Fibroblast of upper back skin (primary cell): ENCODE data around the gene ITGAD.
A peak's percentile ranks its signal among the peaks of the same experiment; 100 is the strongest.

Experiments used
- DNase-seq: peaks from one replicate; pipeline ENCODE4 v3.0.0-alpha.2; 2013

The ITGAD gene

GRCh38 chr16:31461201-31461920 is 68.2 kb downstream of the ITGAD start:
- no peak for DNase-seq

- no peak for DNase-seq
Measured at GRCh38 chr16:31461921-31462804, 69.0 kb downstream of the ITGAD start.

- DNase-seq, result no peak
Measured at GRCh38 chr16:31464348-31464769, 71.2 kb downstream of the ITGAD start.

- no peak for DNase-seq
Measured at GRCh38 chr16:31464781-31465260, 71.7 kb downstream of the ITGAD start.

DNA sequence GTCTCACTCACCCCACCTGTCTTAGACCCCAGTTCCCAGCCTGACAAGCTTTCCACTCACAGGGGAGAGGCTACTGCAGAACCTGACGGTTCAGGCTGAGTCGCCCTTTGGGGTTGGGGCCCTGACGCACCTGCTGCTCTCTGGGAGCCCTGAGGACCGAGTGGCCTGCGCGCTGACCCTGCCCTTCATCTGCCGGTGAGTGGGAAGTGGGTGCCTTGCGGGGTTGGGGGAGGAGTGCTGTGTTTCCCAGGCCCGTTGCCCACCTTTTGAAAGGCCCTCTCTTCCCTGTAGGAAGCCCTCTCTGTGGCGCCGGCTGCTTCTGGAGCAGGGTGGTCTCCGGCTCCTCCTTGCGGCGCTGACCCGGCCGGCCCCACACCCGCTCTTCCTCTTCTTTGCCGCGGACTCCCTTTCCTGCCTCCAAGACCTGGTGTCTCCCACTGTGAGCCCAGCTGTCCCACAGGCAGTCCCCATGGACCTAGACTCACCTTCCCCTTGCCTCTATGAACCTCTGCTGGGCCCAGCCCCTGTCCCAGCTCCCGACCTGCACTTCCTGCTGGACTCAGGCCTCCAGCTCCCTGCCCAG is 72.7 kb downstream of the ITGAD start:
- DNase-seq, result no peak

GRCh38 chr16:31466381-31466841 is 73.3 kb downstream of the ITGAD start:
- no peak for DNase-seq

GRCh38 chr16:31467151-31467773 is 74.1 kb downstream of the ITGAD start:
- DNase-seq, result no peak

DNA sequence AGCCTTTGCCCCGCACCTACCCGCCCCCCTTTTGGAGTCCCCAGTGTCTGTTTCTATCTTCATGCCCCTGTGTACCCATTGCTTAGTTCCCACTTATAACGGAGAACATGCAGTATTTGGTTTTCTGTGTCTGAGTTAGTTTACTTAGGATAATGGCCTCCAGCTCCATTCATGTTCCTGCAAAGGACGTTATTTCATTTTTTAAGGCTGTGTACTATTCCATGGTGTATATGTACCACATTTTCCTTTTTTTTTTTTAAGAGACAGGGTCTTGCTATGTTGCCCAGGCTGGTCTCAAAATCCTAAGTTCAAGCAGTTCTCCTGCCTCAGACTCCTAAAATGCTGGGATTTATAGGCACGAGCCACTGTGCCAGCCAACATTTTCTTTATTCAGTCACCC is 74.7 kb downstream of the ITGAD start:
- DNase-seq, result no peak

DNA sequence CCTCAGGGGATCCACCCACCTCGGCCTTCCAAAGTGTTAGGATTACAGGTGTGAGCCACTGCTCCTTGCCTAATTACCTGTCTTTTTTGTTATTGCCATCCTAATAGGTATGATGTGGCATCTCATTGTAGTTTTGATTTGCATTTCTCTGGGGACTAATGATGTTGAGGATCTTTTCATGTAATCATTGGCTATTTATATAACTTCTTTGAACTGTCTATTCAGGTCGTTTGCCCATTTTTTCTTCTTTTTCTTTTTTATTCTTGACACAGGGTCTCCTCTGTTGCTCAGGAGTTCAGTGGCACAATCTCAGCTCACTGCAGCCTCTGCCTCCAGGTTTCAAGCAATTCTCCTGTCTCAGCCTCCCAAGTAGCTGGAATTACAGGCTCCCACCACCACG is 77.5 kb downstream of the ITGAD start:
- no peak for DNase-seq

- DNase-seq, result no peak
Measured at GRCh38 chr16:31471241-31471874, 78.2 kb downstream of the ITGAD start.

DNA sequence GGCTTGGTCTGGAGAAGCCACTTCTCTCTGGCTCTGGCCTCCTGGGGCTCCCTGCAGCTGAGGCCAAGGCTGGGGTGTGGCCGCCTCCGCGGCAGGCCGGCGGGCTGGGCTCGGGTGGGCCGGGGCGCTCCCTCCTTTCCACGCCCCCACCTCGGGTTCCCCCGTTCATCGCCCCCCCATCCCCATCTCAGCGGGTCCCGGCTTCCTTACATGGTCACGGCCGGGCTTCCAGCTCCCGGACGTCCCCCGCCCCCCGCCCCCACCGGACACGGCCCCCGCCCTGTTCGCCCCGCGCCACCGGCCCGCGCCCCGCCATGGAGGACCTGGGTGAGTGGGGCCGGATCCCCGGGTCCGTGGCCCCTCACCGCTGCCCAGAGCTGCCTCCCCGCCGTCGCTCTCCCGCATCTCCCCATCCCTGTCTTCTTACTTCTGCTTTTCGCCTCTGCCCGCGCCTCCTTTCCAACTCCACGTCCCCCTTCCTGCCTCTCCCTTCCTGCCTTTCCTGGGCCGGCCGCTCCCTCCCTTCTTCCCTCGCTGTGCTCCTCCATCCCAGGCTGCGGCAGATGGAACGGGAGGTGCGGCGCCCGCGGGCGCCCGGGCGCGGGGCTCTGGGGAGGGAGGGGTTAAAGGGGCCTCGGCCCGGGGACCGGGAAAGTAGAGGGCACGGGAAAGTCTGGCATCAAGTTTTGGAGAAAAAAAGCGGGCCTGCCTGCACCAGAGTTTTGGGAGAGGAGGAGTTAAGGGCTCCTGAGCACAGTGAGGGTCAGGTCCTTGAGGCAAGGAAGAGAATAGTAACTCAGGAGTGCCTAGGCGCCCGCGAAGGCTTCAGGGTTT is 79.0 kb downstream of the ITGAD start, which contains the start of gene TGFB1I1:
TSS of gene TGFB1I1 (plus strand) at position 278 of the 834 bp plus-strand sequence. CDS start at position 315, 37 bp downstream.
- DNase-seq, result peak; percentile 92

GRCh38 chr16:31472709-31473203 is 79.6 kb downstream of the ITGAD start:
- peak; percentile 95 for DNase-seq

DNA sequence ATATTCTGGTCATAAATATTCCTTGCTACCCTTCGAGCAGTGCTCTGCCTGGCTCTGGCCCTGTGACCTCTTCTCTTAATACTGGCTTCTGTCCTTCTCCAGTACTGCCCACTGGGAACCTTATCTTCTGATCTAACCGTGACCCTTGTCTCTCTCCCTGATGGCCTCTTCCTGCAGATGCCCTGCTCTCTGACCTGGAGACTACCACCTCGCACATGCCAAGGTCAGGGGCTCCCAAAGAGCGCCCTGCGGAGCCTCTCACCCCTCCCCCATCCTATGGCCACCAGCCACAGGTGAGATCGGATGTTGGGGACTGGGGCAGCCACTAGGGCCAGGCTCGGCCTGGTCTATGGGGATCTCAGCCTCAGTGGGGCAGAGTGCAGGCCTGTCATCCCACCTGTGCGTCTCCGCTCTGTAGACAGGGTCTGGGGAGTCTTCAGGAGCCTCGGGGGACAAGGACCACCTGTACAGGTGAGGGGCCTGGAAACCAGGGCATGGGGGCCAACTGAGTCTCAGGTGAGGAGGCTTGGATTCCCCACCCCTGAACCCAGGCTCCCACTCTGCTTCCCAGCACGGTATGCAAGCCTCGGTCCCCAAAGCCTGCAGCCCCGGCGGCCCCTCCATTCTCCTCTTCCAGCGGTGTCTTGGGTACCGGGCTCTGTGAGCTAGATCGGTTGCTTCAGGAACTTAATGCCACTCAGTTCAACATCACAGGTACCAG is 80.3 kb downstream of the ITGAD start:
- DNase-seq, result no peak

- DNase-seq, result peak; percentile 86
Measured at GRCh38 chr16:31474173-31474714, 81.1 kb downstream of the ITGAD start.

DNA sequence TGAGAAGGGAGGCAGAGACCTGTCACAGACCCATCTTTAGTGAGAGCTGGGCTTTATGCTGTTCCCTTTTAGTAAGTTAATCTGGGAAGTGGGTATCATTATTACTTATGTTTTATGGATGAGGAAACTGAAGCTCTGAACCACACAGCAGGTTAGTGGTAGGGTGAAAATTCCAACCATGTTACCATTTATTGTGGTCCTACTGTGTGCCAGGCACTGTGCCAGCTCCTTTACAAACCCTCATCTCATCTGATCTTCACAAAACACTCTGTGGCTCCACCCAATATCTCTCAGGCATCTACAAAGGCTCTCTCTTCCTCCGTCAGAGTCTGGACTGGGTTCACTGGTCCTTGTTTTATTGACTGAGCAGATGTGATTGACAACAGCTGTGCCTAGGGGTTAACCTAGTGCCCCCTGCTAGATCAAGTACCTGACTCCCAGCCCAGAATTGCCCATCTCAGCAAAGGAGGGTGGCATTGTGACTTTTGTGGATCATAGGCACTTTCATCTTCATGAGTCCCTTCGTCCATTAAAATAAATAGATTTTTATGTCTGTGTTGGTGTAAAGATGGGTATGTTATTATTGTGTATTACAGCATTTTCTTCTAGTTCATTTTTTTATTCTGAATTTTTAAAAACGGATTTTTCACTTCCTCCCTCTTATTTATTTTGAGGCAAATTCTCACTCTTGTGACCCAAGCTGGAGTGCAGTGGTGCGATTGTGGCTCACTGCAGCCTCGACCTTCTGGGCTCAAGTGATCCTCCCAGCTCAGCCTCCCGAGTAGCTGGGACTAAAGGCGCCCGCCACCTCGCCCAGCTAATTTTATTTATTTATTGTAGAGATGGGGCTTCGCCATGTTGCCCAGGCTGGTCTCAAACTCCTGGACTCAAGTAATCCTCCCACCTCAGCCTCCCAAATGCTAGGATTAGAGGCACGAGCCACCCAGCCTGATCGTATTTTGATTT is 81.9 kb downstream of the ITGAD start:
- DNase-seq, result no peak

- DNase-seq, result no peak
Measured at GRCh38 chr16:31475946-31476302, 82.8 kb downstream of the ITGAD start.
